GM18520 (cell line): ENCODE results near the gene USP10.

Experiments
- ATAC-seq: cut with Tn5 transposase; IDR thresholded peaks from one replicate; pipeline ENCODE4 v1.9.1; 2021; ENCODE audit not compliant: unreplicated experiment

USP10 gene

GRCh38 chr16:84818989-84819643, 119.3 kb downstream of the USP10 start:
- no peak for ATAC-seq

GRCh38 chr16:84819644-84820304, 120.0 kb downstream of the USP10 start, which contains the start of gene CRISPLD2:
TSS of gene CRISPLD2 (plus strand) at chr16:84819985. CDS start at chr16:84838496, 18,511 bp downstream.
- no peak for ATAC-seq

- no peak for ATAC-seq
Measured at GRCh38 chr16:84820305-84820684, 120.5 kb downstream of the USP10 start.

- no peak for ATAC-seq
Measured at GRCh38 chr16:84820771-84821170, 121.0 kb downstream of the USP10 start.

DNA sequence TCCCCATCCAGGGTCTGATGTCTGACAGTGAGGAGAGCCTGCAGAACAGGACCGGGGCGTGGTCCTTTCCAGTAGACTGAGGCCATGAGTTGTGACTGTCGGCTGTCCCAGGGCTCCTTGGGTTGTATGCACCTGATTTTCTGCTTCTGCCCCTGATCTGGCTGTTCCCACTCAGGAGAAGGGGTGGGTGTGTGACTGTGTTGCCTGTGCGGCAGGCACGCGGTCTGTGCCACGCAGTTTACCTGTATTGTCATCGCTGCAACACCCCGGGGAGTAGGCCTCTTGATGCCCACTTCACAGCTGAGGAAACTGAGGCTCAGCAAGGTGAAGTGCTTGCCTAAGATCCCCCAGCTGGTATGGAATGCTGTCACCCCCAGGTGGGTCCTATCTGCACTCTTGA, 121.4 kb downstream of the USP10 start:
- ATAC-seq = no peak

- no peak for ATAC-seq
Measured at GRCh38 chr16:84821728-84822689, 122.2 kb downstream of the USP10 start.

GRCh38 chr16:84822990-84823389, 123.2 kb downstream of the USP10 start:
- no peak for ATAC-seq

GRCh38 chr16:84823484-84823883, 123.7 kb downstream of the USP10 start:
- no peak for ATAC-seq

GRCh38 chr16:84823926-84824325, 124.1 kb downstream of the USP10 start:
- ATAC-seq = no peak

DNA sequence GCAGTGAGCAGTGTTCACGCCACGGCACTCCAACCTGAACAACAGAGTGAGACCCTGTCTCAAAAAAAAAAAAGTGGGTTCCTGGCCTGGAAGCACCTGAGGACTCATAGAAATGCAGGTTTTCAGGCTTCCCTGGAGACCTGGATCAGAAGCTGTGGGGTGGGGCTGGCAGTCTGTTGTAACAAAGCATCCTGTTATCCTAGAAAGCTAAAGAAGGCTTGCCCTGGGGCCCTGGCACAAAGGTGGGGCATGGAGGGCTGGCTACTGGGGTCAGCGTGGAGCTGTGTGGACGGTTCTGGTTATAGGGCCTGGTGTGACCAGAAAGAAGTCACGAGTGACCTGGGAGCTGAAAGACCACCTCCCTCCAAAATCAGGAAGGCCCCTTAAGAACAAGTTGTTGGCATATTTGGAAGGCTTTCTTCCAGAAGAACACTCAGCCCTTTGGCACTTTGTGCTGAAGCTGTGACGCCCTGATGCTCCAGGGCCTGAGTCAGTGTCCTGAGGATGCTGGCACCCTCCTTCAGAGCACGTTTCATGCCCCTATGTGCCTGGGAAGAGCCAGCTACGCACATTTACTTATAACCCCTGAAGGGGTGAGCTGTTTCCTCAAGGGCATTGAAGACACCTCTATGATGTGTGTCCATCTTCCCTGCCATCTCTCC, 126.2 kb downstream of the USP10 start:
- ATAC-seq = no peak

GRCh38 chr16:84826558-84826941, 126.8 kb downstream of the USP10 start:
- no peak for ATAC-seq

DNA sequence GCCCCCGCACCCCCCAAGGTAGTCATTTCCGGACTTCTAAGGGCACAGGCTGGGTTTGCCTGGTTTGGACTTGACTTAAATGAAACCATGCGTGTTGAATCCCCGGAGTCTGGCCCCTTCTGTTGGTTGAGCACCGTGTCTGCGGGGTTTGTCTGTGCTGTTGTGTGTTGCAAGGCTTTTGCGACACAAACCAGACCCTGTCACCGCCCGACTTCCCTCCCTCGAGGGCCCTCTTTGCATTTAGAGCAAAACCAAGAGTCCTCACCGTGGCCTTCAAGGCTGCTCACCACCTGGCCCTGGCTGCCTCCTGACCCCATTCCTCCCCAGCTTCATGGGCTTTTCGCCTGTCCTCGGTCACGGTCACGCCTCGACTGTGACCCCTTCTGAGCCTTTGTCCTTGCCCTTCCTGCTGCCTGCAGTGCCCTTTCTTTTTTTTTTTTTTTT, 127.4 kb downstream of the USP10 start:
- no peak for ATAC-seq

GRCh38 chr16:84827897-84828296, 128.1 kb downstream of the USP10 start:
- ATAC-seq = no peak

GRCh38 chr16:84828322-84828721, 128.5 kb downstream of the USP10 start:
- no peak for ATAC-seq
